Neural crest cell (in vitro differentiated cells): ENCODE measurements around the gene GNAZ. TPM values are rescaled to one million over a fixed set of nuclear protein-coding genes. Genes with fewer than 3 reads are reported as not detected.

ENCODE experiments used
- DNase-seq: peaks from one replicate; pipeline ENCODE4 v3.0.0; 2021; ENCODE audit warnings: low read depth, mixed read lengths, low spot score
- H3K27ac Mint-ChIP-seq: one replicate; pipeline ENCODE4 v1.8.0; 2021; ENCODE audit warnings: mild to moderate bottlenecking, mixed read lengths; ENCODE audit not compliant: unreplicated experiment
- H3K27me3 Mint-ChIP-seq: 2 replicates; pipeline ENCODE4 v1.8.0; 2021; ENCODE audit warnings: low read depth, mild to moderate bottlenecking, mixed read lengths
- H3K36me3 Mint-ChIP-seq: 2 replicates; pipeline ENCODE4 v1.8.0; 2021; ENCODE audit warnings: low read depth, mild to moderate bottlenecking, mixed read lengths
- H3K4me1 Mint-ChIP-seq: 2 replicates; pipeline ENCODE4 v1.8.0; 2021; ENCODE audit warnings: mixed read lengths
- H3K4me3 Mint-ChIP-seq: one replicate; pipeline ENCODE4 v1.8.0; 2021; ENCODE audit warnings: mild to moderate bottlenecking, mixed read lengths
- H3K9me3 Mint-ChIP-seq: 2 replicates; pipeline ENCODE4 v1.8.0; 2021; ENCODE audit warnings: mixed read lengths
- CTCF ChIP-seq: fragments of 200-600 bp; sonication (generic); conservative IDR thresholded peaks from 2 replicates; pipeline ENCODE4 v1.5.0; 2021; ENCODE audit warnings: antibody characterized with exemption, mild to moderate bottlenecking
- total RNA-seq: library from RNA; stranded (reverse); gene quantifications from 2 replicates; pipeline ENCODE4 v1.2.1, GENCODE V29; 2021

The GNAZ gene
- total RNA-seq, 1 donor from 2014 or later: 25.2 TPM

- Mint-ChIP-seq H3K4me3 (peak overlapping the region; percentile 83), H3K27me3 (no peaks in the 10 kb centered on the region), H3K27ac (peak overlapping the region; percentile 97), H3K36me3 (no peaks in the 10 kb centered on the region), H3K9me3 (no peaks in the 10 kb centered on the region), H3K4me1 (peaks cover 47% of the 10 kb centered on the region)
- TF ChIP-seq CTCF: no peak
- DNase-seq: no peak
Observed at GRCh38 chr22:23142546-23143105, 72.3 kb downstream of the GNAZ start.

GRCh38 chr22:23143119-23143518 is 72.8 kb downstream of the GNAZ start:
- H3K27ac Mint-ChIP-seq: no peak overlapping the region
- H3K27me3 Mint-ChIP-seq: no peaks in the 10 kb centered on the region
- no peaks in the 10 kb centered on the region for H3K9me3 Mint-ChIP-seq
- peak overlapping the region; percentile 2 for H3K4me3 Mint-ChIP-seq
- H3K36me3 Mint-ChIP-seq: no peaks in the 10 kb centered on the region
- TF ChIP-seq CTCF: no peak
- peaks cover 48% of the 10 kb centered on the region for H3K4me1 Mint-ChIP-seq
- DNase-seq: no peak

GRCh38 chr22:23144432-23144831 is 74.1 kb downstream of the GNAZ start:
- H3K4me1 Mint-ChIP-seq: peaks cover 48% of the 10 kb centered on the region
- peak overlapping the region; percentile 91 for H3K4me3 Mint-ChIP-seq
- no peak for DNase-seq
- no peak overlapping the region for H3K27ac Mint-ChIP-seq
- H3K27me3 Mint-ChIP-seq: no peaks in the 10 kb centered on the region
- H3K9me3 Mint-ChIP-seq: no peaks in the 10 kb centered on the region
- TF ChIP-seq CTCF: no peak
- H3K36me3 Mint-ChIP-seq: no peaks in the 10 kb centered on the region

- H3K4me3 Mint-ChIP-seq: peak within 1 kb of the TSS; percentile 91
- peak; percentile 98 for DNase-seq
- TF ChIP-seq CTCF: no peak
- peak within 1 kb of the TSS; percentile 97 for H3K27ac Mint-ChIP-seq
- no peaks in the 10 kb centered on the region for H3K27me3 Mint-ChIP-seq
- H3K36me3 Mint-ChIP-seq: peaks cover 2% of the 10 kb centered on the region
- H3K9me3 Mint-ChIP-seq: no peaks in the 10 kb centered on the region
- H3K4me1 Mint-ChIP-seq: peaks cover 48% of the 10 kb centered on the region
Observed at GRCh38 chr22:23144932-23145877, 74.9 kb downstream of the GNAZ start, which contains the start of gene RAB36. TSS of gene RAB36 (plus strand) at chr22:23145477. CDS start at chr22:23146617, 1,140 bp downstream.

- Mint-ChIP-seq H3K36me3 (peaks cover 2% of the 10 kb centered on the region), H3K4me3 (peak overlapping the region; percentile 91), H3K4me1 (peaks cover 48% of the 10 kb centered on the region), H3K27ac (peak overlapping the region; percentile 97), H3K9me3 (no peaks in the 10 kb centered on the region), H3K27me3 (no peaks in the 10 kb centered on the region)
- DNase-seq: no peak
- TF ChIP-seq CTCF: no peak
Observed at GRCh38 chr22:23145878-23146470, 75.7 kb downstream of the GNAZ start.
